SK-N-MC (cell line): ENCODE data around the gene ARNT2.

Source experiments
- EZH2 ChIP-seq: fragments of 200-600 bp; sonication (generic); IDR thresholded peaks from one replicate; pipeline ENCODE4 v1.6.1; 2017; ENCODE audit warnings: antibody characterized with exemption
- FOXP2 ChIP-seq: optimal IDR thresholded peaks from 2 replicates; pipeline ENCODE3; 2011; ENCODE audit warnings: mild to moderate bottlenecking, moderate library complexity; ENCODE audit not compliant: insufficient read depth; ENCODE audit errors: extremely low read length, control extremely low read depth
- POLR2AphosphoS5 ChIP-seq: IDR thresholded peaks from 2 replicates; pipeline ENCODE4 v1.6.1; 2012; ENCODE audit warnings: mild to moderate bottlenecking, low read depth, low read length, borderline replicate concordance

DNA sequence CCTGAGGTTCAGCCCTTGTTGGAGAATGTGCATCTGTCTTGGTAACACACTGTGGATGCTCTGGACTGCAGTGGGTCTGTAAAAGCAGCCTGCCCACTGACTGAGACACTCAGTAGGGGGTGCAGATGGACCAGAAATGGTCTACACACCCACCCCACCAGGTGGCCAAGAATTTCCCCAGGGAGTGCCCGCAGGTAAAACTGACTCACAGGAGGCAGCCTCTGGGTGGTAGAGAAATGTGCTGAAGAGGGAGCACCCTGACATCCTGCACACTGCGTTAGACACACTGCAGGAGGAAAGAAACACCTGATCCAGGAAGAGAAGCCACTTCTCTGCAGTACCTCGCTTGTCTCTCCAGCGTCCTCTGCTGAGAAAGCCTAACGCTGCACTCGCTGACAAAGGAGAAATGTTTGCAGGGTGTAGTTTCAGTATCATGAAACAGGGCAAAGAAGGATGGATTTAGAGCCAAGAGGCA, 181.4 kb downstream of the ARNT2 start:
- TF ChIP-seq POLR2AphosphoS5, result no peak
- TF ChIP-seq EZH2, result no peak
- no peak for TF ChIP-seq FOXP2
